Measurements from ENCODE around the gene RBM33.

Gene RBM33

DNA sequence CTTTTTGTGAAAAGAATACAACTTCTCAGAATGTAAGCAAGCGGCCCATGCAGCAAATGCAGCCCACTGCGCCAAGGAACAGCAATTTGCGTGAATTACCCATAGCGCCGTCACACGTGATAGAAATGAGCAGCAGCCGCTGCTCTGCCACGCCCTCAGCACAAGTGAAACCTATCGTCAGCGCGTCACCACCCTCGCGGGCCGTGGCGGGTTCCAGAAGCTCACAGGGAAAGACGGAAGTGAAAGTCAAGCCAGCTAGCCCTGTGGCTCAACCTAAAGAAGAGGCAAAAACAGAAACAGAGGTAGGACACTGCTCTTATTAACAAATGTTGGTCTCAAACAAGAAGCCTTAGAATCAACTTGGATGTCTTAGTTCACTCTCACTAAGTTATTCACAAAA is 97.3 kb downstream of the RBM33 start:
- Histone ChIP-seq H3K4me3 (ENCODE audit: low read depth, low read length) (no peak overlapping the region), H3K36me3 (replicated peaks) (peaks cover 46% of the 10 kb centered on the region), H3K27me3 (replicated peaks) (no peaks in the 10 kb centered on the region), H3K27ac (no peak overlapping the region)
- no peak for DNase-seq
- no peak for TF ChIP-seq CTCF (IDR thresholded peaks at IDR 0.05; ENCODE audit: low read depth, low read length, missing control alignments)
- in situ Hi-C loops (cut with HindIII; ENCODE audit: low pct_ligation_motif_present, low sequenced_read_pairs) = no loop called here

DNA sequence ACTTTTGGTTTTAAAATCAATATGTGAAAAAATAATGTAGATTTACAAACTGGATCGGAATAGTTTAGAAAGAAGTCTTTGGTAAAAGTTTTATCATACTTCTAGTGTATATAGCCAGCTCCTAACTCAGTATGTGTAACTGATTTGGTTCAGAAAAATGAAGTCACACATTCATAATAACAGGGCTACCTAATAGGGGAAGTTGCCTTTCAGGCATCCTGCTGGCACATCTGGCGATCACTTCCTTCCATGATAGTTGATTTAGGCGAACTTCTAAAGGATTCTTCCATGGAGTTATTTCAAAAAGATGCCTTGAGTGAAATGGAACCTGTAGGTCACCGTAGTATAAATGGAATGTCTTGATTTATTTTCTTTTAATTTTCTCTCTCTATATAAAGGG is 98.7 kb downstream of the RBM33 start:
- no peak overlapping the region for H3K27ac ChIP-seq
- no peak for TF ChIP-seq CTCF (IDR thresholded peaks at IDR 0.05; ENCODE audit: low read depth, low read length, missing control alignments)
- in situ Hi-C loops (cut with HindIII; ENCODE audit: low pct_ligation_motif_present, low sequenced_read_pairs) = no loop called here
- no peaks in the 10 kb centered on the region for H3K27me3 ChIP-seq (replicated peaks)
- DNase-seq = no peak
- H3K4me3 ChIP-seq (ENCODE audit: low read depth, low read length) = no peak overlapping the region
- H3K36me3 ChIP-seq (replicated peaks) = peaks cover 42% of the 10 kb centered on the region

DNA sequence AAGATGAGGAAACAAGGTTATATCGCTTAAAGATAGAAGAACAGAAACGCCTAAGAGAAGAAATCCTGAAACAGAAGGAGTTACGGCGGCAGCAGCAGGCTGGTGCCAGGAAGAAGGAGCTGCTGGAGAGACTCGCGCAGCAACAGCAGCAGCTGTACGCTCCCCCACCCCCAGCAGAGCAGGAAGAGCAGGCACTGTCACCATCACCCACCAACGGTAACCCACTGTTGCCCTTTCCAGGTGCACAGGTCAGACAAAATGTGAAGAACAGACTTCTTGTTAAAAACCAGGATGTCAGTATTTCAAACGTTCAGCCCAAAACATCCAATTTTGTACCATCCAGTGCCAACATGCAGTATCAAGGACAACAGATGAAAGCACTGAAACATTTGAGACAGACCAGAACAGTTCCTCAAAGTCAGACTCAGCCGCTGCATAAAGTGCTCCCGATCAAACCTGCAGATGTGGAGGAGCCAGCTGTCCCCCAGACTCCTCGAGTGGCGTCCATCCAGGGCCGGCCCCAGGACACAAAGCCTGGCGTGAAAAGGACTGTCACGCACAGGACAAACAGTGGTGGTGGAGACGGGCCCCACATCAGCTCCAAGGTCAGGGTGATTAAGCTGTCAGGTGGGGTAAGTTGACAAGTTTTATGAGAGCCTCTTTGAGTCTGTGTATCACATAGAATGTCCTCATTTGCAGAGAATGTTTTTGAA is 100.7 kb downstream of the RBM33 start:
- Histone ChIP-seq H3K4me3 (ENCODE audit: low read depth, low read length) (no peak overlapping the region), H3K27ac (no peak overlapping the region), H3K27me3 (replicated peaks) (no peaks in the 10 kb centered on the region), H3K36me3 (replicated peaks) (peaks cover 42% of the 10 kb centered on the region)
- in situ Hi-C loops (cut with HindIII; ENCODE audit: low pct_ligation_motif_present, low sequenced_read_pairs) = no loop called here
- DNase-seq = no peak
- no peak for TF ChIP-seq CTCF (IDR thresholded peaks at IDR 0.05; ENCODE audit: low read depth, low read length, missing control alignments)

DNA sequence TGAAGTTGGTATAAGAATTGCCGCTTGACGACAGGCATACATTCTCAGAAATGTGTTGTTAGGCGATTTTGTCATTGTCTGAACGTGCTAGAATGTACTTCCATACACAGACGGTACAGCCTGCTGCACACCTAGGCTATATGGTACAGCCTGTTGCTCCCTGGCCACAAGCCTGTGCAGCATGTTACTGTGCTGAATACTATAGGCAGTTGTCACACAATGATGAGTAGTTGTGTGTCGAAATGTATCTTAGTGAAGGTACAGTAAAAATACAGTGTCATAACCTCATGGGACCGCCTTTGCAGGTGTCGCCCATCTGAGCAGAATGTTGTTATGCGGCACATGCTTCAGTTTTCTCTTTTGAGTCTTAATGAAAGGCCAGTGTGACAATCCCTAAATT is 101.3 kb downstream of the RBM33 start:
- no peaks in the 10 kb centered on the region for H3K27me3 ChIP-seq (replicated peaks)
- H3K36me3 ChIP-seq (replicated peaks) = peaks cover 37% of the 10 kb centered on the region
- no peak for DNase-seq
- H3K27ac ChIP-seq = no peak overlapping the region
- TF ChIP-seq CTCF (IDR thresholded peaks at IDR 0.05; ENCODE audit: low read depth, low read length, missing control alignments) = no peak
- no peak overlapping the region for H3K4me3 ChIP-seq (ENCODE audit: low read depth, low read length)
- in situ Hi-C loops (cut with HindIII; ENCODE audit: low pct_ligation_motif_present, low sequenced_read_pairs) = no loop called here

GRCh38 chr7:155746188-155746587 is 101.7 kb downstream of the RBM33 start:
- DNase-seq = no peak
- Histone ChIP-seq H3K27me3 (replicated peaks) (no peaks in the 10 kb centered on the region), H3K4me3 (ENCODE audit: low read depth, low read length) (no peak overlapping the region), H3K27ac (no peak overlapping the region), H3K36me3 (replicated peaks) (peaks cover 35% of the 10 kb centered on the region)
- in situ Hi-C loops (cut with HindIII; ENCODE audit: low pct_ligation_motif_present, low sequenced_read_pairs) = no loop called here
- TF ChIP-seq CTCF (IDR thresholded peaks at IDR 0.05; ENCODE audit: low read depth, low read length, missing control alignments) = no peak

DNA sequence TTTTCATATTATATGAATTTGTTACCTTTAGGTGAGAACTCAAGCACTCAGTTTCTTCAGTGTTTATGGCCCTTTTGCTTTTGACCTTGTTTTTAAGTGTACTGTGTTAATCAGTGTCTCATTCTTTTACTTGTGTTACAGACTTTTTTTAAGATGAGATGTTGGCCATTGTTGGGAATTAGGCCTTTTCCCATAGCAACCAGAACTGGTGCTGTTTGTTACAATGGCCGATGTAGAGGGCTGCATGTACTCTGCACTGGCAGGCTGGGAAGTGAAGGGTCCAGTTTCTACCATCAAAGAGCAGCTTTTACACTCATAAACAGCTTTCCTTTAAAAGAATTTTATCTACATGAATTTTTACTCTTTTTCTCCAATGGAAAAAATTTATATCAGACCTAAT is 102.7 kb downstream of the RBM33 start:
- Histone ChIP-seq H3K36me3 (replicated peaks) (peaks cover 28% of the 10 kb centered on the region), H3K27me3 (replicated peaks) (no peaks in the 10 kb centered on the region), H3K4me3 (ENCODE audit: low read depth, low read length) (no peak overlapping the region), H3K27ac (no peak overlapping the region)
- TF ChIP-seq CTCF (IDR thresholded peaks at IDR 0.05; ENCODE audit: low read depth, low read length, missing control alignments) = no peak
- DNase-seq = no peak
- in situ Hi-C loops (cut with HindIII; ENCODE audit: low pct_ligation_motif_present, low sequenced_read_pairs) = no loop called here
